Measurements from ENCODE around the gene LMBRD2.

DNA sequence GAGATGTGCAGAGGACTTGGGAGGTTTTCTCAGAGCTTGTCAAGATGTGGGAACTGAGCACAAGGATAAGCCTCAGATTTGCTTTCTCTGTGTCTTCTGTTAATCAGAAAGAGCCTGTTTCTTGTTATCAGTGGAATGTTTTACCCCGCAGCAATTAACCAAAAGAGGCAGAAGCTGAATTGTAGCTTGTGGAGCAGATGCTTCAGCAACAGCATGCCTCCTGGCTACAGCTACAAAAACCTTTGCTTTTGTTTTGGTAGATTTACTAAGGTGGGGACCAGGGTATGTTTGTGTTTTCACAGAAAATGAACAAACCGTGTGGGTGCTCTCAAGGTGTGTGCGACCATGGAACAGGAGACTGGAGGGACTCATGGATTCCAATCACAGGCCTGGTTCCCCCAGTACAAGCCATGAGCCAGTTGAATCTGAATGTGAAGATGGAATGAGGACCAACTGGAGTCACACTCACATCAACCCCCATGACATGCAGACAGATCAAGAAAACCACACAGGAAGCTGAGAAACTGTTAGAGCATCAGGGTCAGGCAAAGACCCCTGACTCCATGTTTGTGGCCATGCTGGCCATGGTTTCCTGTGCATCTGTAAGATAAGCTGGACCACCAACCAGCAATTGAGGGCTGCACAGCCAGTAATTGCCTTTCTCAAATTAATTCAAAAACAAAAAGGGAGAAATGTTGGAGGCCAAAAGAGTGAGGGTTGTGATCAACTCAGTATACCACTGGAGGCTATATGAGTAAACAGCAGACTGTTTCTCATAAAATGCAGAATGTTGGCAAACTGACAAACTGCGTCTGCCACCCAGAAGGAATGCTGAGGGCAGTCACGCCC, 91.9 kb downstream of the LMBRD2 start:
- TF ChIP-seq TARDBP (IDR thresholded peaks at IDR 0.05): no peak
- TF ChIP-seq BHLHE40 (IDR thresholded peaks at IDR 0.05; ENCODE audit: borderline replicate concordance): no peak
- TF ChIP-seq FOXK2 (IDR thresholded peaks at IDR 0.05): no peak
- no peak for TF ChIP-seq ELF4 (IDR thresholded peaks at IDR 0.05)
- no peak for TF ChIP-seq FOXM1 (IDR thresholded peaks at IDR 0.05; ENCODE audit: borderline replicate concordance)
- no peak for TF ChIP-seq FOXA1 (IDR thresholded peaks at IDR 0.05)
- no peak for TF ChIP-seq ARNT (IDR thresholded peaks at IDR 0.05)
